ENCODE measurements around the gene BARHL1.

GRCh38 chr9:132602207-132602606, 19.8 kb downstream of the BARHL1 start:
- TF ChIP-seq CTCF (IDR thresholded peaks at IDR 0.05) = no peak
- no peak for TF ChIP-seq POLR2A (IDR thresholded peaks at IDR 0.05)
- TF ChIP-seq POLR2AphosphoS5 (IDR thresholded peaks at IDR 0.05; ENCODE audit: insufficient read depth in 1 of 2, low read depth in 1 of 2) = no peak
